ENCODE measurements around the gene VSTM4. TPM values are rescaled to one million over a fixed set of nuclear protein-coding genes. Genes with fewer than 3 reads are reported as not detected.

Gene VSTM4
- total RNA-seq, 1 experiment from 2014 or later = 0.72 TPM

DNA sequence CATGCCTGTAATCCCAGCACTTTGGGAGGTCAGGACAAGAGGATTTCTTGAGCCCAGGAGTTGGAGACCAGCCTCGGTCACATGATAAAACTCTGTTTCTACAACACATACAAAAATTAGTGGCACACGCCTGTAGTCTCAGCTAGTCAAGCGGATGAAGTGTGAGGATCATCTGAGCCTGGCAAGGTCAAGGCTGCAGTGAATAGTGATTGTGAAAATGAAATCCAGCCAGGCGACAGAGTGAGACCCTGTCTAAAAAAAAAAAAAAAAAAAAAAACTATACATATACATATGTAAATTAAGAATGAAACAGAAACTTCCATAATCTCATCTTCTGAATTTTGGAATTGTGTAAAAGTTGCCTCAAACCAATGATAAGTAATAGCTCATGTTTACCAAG, 36.7 kb upstream of the VSTM4 start:
- TF ChIP-seq, protein P1, sequence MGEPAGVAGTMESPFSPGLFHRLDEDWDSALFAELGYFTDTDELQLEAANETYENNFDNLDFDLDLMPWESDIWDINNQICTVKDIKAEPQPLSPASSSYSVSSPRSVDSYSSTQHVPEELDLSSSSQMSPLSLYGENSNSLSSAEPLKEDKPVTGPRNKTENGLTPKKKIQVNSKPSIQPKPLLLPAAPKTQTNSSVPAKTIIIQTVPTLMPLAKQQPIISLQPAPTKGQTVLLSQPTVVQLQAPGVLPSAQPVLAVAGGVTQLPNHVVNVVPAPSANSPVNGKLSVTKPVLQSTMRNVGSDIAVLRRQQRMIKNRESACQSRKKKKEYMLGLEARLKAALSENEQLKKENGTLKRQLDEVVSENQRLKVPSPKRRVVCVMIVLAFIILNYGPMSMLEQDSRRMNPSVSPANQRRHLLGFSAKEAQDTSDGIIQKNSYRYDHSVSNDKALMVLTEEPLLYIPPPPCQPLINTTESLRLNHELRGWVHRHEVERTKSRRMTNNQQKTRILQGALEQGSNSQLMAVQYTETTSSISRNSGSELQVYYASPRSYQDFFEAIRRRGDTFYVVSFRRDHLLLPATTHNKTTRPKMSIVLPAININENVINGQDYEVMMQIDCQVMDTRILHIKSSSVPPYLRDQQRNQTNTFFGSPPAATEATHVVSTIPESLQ (CRISPR knock-in tag; IDR thresholded peaks at IDR 0.05) = no peak
- TF ChIP-seq, protein P2, sequence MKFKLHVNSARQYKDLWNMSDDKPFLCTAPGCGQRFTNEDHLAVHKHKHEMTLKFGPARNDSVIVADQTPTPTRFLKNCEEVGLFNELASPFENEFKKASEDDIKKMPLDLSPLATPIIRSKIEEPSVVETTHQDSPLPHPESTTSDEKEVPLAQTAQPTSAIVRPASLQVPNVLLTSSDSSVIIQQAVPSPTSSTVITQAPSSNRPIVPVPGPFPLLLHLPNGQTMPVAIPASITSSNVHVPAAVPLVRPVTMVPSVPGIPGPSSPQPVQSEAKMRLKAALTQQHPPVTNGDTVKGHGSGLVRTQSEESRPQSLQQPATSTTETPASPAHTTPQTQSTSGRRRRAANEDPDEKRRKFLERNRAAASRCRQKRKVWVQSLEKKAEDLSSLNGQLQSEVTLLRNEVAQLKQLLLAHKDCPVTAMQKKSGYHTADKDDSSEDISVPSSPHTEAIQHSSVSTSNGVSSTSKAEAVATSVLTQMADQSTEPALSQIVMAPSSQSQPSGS (CRISPR knock-in tag; IDR thresholded peaks at IDR 0.05; ENCODE audit: borderline replicate concordance, low read depth) = no peak
- TF ChIP-seq, protein P3, sequence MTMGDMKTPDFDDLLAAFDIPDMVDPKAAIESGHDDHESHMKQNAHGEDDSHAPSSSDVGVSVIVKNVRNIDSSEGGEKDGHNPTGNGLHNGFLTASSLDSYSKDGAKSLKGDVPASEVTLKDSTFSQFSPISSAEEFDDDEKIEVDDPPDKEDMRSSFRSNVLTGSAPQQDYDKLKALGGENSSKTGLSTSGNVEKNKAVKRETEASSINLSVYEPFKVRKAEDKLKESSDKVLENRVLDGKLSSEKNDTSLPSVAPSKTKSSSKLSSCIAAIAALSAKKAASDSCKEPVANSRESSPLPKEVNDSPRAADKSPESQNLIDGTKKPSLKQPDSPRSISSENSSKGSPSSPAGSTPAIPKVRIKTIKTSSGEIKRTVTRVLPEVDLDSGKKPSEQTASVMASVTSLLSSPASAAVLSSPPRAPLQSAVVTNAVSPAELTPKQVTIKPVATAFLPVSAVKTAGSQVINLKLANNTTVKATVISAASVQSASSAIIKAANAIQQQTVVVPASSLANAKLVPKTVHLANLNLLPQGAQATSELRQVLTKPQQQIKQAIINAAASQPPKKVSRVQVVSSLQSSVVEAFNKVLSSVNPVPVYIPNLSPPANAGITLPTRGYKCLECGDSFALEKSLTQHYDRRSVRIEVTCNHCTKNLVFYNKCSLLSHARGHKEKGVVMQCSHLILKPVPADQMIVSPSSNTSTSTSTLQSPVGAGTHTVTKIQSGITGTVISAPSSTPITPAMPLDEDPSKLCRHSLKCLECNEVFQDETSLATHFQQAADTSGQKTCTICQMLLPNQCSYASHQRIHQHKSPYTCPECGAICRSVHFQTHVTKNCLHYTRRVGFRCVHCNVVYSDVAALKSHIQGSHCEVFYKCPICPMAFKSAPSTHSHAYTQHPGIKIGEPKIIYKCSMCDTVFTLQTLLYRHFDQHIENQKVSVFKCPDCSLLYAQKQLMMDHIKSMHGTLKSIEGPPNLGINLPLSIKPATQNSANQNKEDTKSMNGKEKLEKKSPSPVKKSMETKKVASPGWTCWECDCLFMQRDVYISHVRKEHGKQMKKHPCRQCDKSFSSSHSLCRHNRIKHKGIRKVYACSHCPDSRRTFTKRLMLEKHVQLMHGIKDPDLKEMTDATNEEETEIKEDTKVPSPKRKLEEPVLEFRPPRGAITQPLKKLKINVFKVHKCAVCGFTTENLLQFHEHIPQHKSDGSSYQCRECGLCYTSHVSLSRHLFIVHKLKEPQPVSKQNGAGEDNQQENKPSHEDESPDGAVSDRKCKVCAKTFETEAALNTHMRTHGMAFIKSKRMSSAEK (CRISPR knock-in tag; IDR thresholded peaks at IDR 0.05; ENCODE audit: borderline replicate concordance) = no peak
- POLR2A ChIA-PET = no interaction called here
- Mint-ChIP-seq H3K9me3 (peaks cover 22% of the 10 kb centered on the region), H3K27ac (no peak overlapping the region), H3K27me3 (ENCODE audit: low read depth) (no peaks in the 10 kb centered on the region), H3K4me3 (no peak overlapping the region), H3K36me3 (peaks cover 8% of the 10 kb centered on the region), H3K4me1 (no peaks in the 10 kb centered on the region; the same call in 1 of the 2 replicates)
- DNase-seq (ENCODE audit: low spot score) (no peak), ATAC-seq (no peak)
- CTCF ChIA-PET = no interaction called here

GRCh38 chr10:49151481-49151880, 36.2 kb upstream of the VSTM4 start:
- no peak overlapping the region for H3K27ac Mint-ChIP-seq
- ChIA-PET CTCF (no interaction called here), POLR2A (no interaction called here)
- ATAC-seq (no peak), DNase-seq (ENCODE audit: low spot score) (no peak)
- peaks cover 8% of the 10 kb centered on the region for H3K36me3 Mint-ChIP-seq
- no peak overlapping the region for H3K4me3 Mint-ChIP-seq
- no peaks in the 10 kb centered on the region for H3K27me3 Mint-ChIP-seq (ENCODE audit: low read depth)
- no peak for TF ChIP-seq ZNF263 (CRISPR knock-in tag; IDR thresholded peaks at IDR 0.05; ENCODE audit: low read depth)
- TF ChIP-seq, protein P4, sequence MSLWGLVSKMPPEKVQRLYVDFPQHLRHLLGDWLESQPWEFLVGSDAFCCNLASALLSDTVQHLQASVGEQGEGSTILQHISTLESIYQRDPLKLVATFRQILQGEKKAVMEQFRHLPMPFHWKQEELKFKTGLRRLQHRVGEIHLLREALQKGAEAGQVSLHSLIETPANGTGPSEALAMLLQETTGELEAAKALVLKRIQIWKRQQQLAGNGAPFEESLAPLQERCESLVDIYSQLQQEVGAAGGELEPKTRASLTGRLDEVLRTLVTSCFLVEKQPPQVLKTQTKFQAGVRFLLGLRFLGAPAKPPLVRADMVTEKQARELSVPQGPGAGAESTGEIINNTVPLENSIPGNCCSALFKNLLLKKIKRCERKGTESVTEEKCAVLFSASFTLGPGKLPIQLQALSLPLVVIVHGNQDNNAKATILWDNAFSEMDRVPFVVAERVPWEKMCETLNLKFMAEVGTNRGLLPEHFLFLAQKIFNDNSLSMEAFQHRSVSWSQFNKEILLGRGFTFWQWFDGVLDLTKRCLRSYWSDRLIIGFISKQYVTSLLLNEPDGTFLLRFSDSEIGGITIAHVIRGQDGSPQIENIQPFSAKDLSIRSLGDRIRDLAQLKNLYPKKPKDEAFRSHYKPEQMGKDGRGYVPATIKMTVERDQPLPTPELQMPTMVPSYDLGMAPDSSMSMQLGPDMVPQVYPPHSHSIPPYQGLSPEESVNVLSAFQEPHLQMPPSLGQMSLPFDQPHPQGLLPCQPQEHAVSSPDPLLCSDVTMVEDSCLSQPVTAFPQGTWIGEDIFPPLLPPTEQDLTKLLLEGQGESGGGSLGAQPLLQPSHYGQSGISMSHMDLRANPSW (CRISPR knock-in tag; conservative IDR thresholded peaks at IDR 0.05; ENCODE audit: low read depth) = no peak
- TF ChIP-seq ZNF121 (CRISPR knock-in tag; IDR thresholded peaks at IDR 0.05) = no peak
- TF ChIP-seq ZNF317 (CRISPR knock-in tag; IDR thresholded peaks at IDR 0.05; ENCODE audit: borderline replicate concordance, low read depth) = no peak
- TF ChIP-seq, protein P5, sequence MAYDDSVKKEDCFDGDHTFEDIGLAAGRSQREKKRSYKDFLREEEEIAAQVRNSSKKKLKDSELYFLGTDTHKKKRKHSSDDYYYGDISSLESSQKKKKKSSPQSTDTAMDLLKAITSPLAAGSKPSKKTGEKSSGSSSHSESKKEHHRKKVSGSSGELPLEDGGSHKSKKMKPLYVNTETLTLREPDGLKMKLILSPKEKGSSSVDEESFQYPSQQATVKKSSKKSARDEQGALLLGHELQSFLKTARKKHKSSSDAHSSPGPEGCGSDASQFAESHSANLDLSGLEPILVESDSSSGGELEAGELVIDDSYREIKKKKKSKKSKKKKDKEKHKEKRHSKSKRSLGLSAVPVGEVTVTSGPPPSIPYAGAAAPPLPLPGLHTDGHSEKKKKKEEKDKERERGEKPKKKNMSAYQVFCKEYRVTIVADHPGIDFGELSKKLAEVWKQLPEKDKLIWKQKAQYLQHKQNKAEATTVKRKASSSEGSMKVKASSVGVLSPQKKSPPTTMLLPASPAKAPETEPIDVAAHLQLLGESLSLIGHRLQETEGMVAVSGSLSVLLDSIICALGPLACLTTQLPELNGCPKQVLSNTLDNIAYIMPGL (CRISPR knock-in tag; IDR thresholded peaks at IDR 0.05) = no peak
- TF ChIP-seq, protein P6, sequence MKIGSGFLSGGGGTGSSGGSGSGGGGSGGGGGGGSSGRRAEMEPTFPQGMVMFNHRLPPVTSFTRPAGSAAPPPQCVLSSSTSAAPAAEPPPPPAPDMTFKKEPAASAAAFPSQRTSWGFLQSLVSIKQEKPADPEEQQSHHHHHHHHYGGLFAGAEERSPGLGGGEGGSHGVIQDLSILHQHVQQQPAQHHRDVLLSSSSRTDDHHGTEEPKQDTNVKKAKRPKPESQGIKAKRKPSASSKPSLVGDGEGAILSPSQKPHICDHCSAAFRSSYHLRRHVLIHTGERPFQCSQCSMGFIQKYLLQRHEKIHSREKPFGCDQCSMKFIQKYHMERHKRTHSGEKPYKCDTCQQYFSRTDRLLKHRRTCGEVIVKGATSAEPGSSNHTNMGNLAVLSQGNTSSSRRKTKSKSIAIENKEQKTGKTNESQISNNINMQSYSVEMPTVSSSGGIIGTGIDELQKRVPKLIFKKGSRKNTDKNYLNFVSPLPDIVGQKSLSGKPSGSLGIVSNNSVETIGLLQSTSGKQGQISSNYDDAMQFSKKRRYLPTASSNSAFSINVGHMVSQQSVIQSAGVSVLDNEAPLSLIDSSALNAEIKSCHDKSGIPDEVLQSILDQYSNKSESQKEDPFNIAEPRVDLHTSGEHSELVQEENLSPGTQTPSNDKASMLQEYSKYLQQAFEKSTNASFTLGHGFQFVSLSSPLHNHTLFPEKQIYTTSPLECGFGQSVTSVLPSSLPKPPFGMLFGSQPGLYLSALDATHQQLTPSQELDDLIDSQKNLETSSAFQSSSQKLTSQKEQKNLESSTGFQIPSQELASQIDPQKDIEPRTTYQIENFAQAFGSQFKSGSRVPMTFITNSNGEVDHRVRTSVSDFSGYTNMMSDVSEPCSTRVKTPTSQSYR (CRISPR knock-in tag; IDR thresholded peaks at IDR 0.05) = no peak
- peaks cover 20% of the 10 kb centered on the region for H3K9me3 Mint-ChIP-seq
- no peaks in the 10 kb centered on the region for H3K4me1 Mint-ChIP-seq

All from WTC11 (cell line).